Daoy (cell line): Measurements from ENCODE around the gene KCNJ18. TPM values are rescaled to one million over a fixed set of nuclear protein-coding genes. Genes with fewer than 3 reads are reported as not detected.
"Not testable (repeated sequence)": the region's sequence is repeated elsewhere in the genome, so short reads cannot be mapped to it uniquely, and the experiment has no call there.

Experiments used
- DNase-seq: peaks from one replicate; pipeline ENCODE4 v3.0.0-alpha.2; 2015; ENCODE audit warnings: low read depth
- total RNA-seq: library from RNA; depleted of rRNA; stranded (reverse); fragments of >200 nt; shearing (Covaris generic); gene quantifications from 2 replicates; pipeline ENCODE4 v1.2.3, GENCODE V29; 2014

KCNJ18 gene
- total RNA-seq, 1 experiment from 2014 or later = not detected

GRCh38 chr17:21724216-21725006 is 32.1 kb downstream of the KCNJ18 start:
- not testable (repeated sequence) for DNase-seq

- not testable (repeated sequence) for DNase-seq
Observed at GRCh38 chr17:21731076-21731475, 38.8 kb downstream of the KCNJ18 start.

DNA sequence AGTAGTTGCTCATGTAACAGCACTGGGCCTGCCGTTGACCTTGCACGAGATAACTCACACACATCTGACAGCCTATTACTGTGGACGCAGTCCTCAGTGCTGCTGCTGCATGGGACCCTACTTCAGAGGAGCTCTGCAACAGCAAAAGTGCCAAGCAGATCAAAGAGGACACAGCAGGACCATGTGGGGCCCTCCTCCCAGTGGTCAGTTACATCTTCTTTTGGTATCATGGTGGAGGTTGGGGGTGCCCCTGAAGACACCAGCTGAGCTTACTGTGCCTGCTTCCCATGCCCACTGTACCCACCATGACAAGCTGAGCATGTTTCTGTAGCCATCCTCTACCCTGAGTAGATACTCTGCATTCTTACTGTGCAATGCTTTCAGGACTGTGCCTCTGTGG is 41.6 kb downstream of the KCNJ18 start:
- not testable (repeated sequence) for DNase-seq

DNA sequence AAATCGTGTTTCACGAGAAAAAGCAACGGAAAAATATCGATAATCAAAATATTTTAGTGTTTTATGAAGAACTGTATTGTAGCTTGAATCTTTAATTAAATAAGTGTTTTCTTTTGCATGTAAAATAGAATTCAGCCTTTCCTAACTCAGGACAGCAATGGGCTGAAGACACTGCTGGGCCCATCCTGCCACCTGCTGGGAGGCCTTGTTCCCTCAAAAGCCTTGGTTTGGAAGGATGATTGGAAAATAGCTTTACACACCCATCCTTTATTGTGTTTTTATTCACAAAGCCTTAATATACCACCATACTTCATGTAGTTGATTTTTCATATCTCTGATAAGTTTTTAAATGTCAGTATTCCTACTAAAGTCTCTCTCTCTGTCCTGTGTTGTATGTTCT is 43.5 kb downstream of the KCNJ18 start:
- not testable (repeated sequence) for DNase-seq

DNA sequence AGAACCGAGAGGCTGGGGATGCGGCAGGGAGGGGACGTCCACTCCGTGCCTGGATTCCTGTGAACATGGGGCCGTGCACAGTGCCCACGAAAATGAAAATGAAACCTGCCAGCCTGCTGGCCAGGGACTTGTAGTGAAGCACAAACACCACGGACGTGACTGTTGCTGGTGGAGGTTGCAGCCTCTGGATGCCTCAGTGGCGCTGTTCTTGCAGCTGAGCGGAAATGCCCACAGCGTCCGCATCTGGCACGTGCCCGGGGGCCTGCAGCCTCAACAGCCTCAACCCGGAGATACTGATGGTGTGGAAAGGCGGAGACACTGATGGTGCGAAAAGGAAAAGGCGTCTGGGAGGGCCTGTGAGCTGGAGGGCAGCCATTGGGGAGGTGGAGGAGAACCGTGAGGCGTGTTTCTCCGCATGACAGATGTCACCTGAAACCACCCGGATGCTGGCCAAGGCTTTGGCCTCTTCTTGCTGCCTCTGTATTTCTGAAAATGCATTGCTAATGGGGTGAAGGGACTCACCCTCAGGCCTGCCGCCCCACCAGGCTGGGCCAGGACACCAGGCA is 44.8 kb downstream of the KCNJ18 start:
- not testable (repeated sequence) for DNase-seq

DNA sequence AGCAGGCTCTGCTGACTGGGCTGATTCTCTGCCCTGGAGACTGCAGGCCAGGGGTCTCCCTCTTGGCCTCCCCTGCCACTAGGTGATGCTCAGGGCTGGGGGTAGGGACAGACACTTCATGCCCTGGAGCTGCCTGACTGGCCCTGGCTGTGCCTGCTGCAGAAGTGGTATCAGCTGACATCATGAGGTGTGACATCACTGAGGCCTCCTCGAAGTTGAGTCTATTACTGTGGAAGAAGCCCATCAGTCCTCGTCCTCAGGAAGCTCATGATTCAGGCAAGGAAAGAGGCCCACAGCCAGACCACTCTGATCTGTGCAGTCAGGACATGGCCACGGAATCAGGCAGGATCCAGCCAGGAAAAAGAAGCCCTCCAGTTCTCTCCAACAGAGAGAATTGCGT is 45.9 kb downstream of the KCNJ18 start:
- DNase-seq = not testable (repeated sequence)

DNA sequence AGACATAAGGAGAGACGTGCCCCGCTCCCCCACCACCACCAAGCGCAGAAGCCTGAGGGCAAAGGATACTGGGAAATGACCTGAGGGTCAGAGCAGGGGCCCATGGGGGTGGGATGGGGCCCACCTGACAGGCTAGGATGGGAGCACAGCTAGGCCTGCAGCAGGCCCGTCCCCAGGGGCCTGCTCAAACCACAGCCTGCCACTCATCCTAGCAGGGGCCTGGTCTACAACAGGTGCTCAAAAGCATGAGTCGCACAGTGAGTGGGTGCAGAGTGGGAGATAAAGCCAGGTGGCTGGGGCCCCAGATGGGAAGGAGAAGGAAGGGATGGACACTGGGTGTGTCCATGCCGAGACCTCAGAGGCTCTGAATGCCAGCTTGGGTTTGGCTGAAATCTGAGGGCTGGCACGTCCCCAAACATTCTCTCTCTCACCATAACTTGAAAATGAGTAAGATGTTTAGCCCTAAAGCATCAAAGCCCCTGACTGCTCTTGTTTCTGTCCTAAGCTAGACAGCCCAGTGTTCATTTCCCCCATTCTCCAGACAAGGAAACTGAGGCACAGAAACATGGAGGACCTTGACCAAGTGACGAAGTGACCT is 46.7 kb downstream of the KCNJ18 start:
- DNase-seq = not testable (repeated sequence)

- DNase-seq = not testable (repeated sequence)
Observed at GRCh38 chr17:21739485-21739884, 47.2 kb downstream of the KCNJ18 start.

- not testable (repeated sequence) for DNase-seq
Observed at GRCh38 chr17:21740836-21741235, 48.5 kb downstream of the KCNJ18 start.

- DNase-seq = not testable (repeated sequence)
Observed at GRCh38 chr17:21741520-21741919, 49.2 kb downstream of the KCNJ18 start.

DNA sequence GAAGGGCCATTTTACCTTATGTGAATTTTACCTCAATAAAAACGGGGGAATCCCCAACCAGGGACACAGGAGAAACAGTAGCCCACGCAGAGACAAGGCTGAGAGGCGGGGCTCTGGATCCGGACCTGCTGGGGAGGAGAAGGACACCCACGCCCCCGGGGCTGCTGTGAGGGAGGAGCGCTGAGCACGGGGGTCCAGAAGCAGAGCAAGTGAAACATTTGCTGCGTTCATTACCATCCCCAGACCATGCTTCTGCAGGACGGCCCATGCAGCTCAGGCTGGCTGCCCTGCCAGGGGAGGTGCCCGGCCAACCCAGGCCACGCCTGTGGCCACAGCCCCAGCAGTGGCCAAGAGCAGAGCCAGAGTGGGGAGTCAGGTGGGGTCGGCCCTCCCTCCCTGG is 50.0 kb downstream of the KCNJ18 start:
- DNase-seq = no peak

DNA sequence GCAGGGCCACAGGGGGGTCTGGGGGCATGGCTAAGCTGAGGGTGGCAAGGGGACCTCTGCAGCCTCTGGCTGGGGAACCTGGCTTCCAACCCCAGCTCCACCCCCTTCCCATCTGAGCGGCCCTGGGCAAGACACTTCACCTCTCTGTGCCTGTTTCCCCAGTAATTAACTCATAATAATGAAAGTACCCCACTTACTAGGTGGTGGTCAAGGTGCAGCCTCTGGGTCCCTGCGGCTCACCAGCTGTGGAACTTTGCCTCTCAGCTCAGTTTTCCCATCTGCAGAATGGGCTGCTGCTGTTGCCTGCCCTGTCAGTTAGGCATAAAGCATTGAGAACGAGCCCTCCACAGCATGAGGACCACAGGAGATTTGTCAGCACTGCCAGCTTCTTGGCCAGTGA is 51.8 kb downstream of the KCNJ18 start:
- DNase-seq = not testable (repeated sequence)

DNA sequence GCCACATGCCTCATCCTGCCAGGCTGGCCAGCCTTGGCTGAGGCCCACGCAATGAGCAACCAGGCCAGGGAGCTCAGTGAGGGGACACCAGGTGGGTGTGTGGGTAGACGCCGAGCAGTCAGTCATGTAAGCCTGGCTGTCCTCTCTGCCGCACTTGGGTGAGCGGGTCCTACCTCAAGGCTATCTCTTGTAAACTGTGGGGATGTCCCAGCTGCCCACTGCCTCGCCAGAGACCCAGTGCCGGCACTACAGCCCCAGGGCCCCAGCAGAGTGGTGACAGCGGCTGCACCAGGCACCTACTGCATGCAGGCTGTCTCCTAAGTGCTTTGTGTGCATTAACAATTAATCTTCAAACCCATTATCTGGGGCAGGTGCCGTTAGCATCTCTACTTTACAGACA is 52.3 kb downstream of the KCNJ18 start:
- not testable (repeated sequence) for DNase-seq

DNA sequence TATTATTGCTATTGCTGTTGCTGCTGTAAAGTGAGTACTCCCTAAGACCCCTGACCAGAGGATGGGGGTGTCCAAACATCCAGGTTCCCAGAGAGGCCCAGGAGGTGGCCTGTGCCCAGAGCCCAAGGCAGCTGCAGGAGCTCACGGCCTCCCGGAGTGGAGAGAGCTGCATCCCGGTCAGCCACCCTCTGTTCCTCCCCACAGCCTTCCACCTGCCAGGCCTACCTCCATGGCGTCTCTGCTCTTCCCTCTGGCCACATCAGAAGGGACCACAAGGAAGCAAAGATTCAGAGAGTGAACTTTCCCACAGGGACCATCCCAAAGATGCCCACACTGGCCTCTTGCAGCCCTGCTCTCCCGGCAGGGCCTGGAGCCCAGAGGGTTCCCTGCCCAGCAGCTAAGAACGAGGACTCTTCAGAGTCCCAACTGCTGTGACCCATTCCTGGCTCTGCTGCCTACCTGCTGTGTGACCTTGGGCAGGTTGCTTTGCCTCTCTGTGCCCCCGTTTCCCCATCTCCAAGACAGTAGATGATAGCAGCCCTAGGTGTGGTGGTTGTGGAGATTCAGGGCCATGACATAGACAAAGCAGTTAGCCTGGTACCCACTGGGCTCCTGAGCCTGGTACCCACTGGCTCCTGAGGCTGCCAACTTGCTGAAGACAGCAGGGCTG is 53.2 kb downstream of the KCNJ18 start:
- not testable (repeated sequence) for DNase-seq

DNA sequence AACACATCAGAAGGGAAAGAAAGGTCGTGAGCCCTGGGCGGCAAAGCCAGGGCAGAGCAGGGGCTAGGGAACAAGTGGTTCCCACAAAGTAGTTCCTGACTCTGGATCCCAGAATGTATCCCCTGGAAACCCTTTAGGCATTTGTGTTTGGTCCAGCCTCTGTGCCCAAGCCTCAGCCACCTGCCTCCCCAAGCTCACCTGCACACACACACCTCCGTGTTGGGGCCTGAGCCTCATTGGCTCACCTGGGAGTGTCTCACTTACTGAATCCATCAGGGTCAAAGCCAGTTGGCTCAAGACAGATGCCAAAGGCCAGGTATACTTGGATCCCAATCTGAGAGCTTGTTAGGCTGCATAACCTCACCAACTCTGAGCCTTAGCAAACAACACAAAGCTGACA is 54.1 kb downstream of the KCNJ18 start:
- not testable (repeated sequence) for DNase-seq

DNA sequence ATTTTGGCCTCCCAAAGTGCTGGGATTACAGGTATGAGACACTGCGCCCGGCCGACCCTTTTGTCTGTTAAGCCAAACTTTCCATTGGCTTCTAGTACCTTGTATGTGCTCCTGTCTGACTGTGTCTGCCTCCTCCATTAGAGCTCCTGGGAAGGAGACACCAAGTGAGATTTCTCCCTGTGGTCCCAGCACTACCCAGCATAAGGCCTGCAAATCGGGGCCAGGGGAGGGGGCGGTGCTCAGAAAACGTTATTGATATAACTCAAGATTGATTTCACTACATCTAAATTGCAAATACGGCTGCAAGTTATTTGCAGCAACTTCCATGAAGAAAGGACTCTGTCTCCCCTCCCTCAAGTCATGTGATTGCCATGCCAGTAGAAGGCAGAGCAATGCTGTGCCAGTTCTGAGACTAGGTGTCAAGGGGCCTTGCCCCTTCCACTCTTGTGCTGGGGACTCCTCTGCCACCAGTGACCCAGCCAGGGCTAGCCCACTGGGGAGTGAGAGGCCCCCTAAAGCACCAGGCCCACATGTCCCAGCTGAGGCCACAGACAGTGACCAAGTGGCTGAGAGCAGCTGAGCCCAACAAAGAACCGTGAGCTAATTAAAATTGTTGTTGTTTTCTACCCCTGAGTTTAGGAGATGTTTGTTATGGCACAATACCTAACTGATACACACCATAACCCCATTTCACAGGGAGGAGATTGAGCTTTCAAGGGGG is 55.0 kb downstream of the KCNJ18 start:
- DNase-seq = not testable (repeated sequence)

DNA sequence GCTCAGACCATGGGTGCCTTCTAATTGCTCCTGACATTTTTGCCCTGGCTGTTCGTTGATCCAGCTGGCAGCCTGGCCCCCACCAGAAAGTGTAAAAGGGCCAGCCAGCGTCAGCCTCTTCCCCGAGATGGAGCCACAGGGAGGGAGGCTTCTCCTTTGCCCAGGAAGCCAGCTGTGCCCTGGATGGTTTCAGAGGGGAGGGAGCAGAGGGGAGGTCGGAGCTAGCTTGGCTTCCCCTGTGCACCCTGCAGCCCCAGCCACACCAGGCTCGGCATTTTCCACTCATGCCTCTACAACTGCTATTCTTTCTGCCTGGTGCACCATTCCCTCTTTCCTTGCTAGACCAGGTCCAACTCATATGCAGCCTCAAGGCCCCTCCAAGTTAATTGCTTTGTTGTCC is 56.4 kb downstream of the KCNJ18 start:
- not testable (repeated sequence) for DNase-seq

DNA sequence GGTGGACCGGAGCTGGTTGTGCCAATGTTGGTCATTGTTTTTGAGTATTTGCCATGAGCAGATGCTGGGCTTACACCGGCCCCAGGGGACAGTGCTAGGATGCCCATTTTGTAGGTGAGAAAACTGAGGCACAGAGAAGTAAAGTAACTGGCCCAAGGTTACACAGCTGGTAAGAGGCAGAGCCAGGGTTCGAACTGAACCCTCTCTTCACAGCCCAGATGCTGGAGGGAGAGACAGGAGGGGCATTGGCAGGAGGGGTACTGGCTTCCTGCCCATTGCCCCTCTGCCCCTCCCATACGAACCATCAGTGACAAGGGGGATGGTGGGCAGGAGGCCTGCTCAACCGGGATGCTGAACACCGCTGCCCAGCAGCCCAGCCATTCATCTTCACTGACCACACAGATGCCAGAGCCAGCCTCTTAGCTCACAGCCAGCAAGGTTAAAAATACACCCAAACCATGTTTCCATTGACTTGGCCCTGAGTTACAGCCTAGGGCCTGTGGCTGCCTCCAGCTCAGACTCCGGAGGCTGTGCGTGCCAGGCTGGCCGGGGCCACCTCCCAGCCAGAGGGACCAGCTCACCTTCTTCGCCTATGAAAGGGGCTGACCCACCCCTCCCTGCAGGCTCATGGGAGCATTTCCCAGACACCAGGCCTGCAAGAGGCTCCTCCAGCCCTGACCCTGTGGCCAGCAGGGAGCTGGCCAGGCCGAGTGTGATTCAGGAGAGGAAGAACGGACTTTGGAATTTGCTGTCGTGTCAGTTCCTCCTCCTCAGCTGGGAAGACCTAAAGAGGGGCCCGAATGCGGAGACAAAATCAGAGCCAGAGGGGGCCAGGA is 57.6 kb downstream of the KCNJ18 start:
- DNase-seq = not testable (repeated sequence)

GRCh38 chr17:21751111-21751510 is 58.8 kb downstream of the KCNJ18 start:
- not testable (repeated sequence) for DNase-seq
